A549 treated with Hydrocortisone at 1 μM for 4 hours (cell line): ENCODE measurements around the gene MMP28. TPM values are rescaled to one million over a fixed set of nuclear protein-coding genes. Genes with fewer than 3 reads are reported as not detected.

Experiments
- total RNA-seq: library from RNA; stranded (reverse); fragments of 200-300 nt; extraction: Qiagen RNA extraction; gene quantifications from 5 replicates; pipeline ENCODE4 v1.2.3, GENCODE V29; 2022

Gene MMP28, protein sequence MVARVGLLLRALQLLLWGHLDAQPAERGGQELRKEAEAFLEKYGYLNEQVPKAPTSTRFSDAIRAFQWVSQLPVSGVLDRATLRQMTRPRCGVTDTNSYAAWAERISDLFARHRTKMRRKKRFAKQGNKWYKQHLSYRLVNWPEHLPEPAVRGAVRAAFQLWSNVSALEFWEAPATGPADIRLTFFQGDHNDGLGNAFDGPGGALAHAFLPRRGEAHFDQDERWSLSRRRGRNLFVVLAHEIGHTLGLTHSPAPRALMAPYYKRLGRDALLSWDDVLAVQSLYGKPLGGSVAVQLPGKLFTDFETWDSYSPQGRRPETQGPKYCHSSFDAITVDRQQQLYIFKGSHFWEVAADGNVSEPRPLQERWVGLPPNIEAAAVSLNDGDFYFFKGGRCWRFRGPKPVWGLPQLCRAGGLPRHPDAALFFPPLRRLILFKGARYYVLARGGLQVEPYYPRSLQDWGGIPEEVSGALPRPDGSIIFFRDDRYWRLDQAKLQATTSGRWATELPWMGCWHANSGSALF
- 5.2 to 8.2 TPM (median 6.7 TPM) in 5 replicates for total RNA-seq

DNA sequence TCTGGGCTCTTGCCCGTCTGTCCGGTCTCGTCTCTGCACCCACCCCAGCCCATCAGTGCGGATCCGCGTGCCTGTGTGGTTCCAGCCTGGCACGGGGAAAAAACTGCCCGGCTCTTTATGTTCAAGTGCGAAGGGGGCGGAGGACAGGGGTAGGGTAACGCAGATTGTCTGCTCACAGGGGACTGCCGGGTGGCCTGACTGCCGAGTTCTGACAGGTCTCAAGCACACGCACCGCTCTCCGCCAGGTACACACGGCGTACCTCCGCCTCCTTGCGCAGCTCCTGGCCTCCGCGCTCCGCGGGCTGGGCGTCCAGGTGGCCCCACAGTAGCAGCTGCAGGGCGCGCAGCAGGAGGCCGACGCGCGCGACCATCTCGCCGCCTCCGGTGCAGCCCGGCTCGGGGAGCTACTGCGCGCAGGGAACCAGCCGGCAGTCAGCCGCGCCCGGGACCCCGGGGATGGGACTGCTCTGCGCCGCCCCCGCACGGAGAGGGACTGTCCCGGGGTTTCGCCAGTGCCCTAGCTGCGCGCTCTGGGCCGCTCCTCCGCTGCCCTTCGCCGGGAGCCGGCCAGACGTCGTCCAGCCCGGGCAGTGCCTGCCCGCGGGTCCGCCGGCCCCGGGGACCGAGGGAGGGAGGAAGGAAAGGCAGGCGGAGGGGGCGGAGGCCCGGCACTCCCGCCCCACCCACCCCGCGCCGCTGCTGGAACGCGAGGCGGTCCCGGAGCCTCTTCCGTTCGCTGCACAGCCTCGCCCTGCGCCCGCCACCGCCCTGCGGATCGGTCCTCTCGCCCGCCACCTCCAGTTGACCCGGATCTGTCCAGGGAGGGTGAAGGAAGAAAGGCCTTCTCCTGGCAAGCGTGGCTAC, at the start of gene MMP28:
Gene MMP28, minus strand, starts transcription at position 635 of the 864 bp plus-strand sequence. Its CDS starts 264 bp downstream, at position 371.

DNA sequence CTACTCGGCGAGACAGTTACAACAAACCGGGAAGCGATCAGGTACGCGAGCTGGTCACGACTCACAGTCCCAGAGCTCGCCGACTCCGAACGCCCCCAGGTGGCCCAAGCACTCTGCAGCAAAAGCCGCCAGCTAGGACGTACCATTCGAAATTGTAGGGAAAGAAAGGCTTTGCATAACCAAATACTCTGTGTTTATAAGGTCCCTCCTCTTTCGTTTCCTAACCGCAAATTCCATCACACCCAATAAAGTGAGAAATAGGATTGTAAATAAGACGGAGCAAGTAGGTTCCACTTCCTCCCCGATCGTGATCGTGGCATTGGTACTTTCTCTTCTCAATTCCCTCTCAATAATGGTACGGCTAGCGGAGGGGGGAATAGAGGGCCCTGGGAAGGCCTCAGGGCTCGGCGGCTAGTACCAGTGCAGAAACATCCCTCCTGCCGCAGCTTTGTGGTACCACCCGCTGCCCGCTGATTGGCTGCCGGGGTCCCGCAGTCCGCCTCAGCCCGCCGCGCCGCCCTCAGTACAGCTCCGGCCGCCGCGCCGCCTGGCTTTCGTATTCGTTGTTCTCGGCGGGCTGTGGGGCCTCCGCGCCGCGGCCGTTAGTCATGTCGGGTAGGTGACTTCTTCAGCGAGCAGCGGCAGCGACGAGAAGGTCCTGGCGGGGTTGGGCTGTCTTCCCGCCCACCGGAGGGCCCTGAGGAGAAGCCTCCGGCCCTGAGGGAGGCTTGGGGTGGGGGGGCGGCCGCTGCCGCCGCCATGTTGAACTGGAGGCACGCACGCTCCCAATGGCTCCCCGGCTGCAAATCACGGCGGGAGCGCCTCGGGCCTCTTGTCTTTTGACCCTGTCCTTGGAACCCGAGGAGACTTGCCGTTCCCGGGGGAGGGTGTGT, 13.8 kb upstream of the MMP28 start, which contains the start of gene TAF15:
Gene TAF15, plus strand, starts transcription at position 523 of the 893 bp plus-strand sequence. Its CDS starts 86 bp downstream, at position 609.

DNA sequence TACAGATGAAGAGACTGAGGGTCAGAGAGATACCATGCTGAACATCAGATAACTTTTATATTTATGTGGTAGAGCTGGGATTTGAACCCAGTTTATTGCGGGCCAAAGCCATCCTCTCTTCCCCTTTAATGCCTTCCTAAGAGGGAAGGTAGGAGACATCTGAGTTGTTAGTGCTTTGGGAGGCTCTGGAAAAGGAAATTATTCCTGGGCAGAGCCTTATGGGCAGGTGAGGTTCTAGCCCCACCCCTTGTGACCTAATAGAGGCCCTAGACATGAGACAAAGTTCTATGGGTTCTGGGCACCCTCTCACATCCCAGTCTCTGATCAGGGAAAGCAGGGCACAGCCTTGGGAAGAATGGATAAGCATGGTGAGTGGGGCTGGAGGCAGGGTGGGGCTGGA, 34.9 kb downstream of the MMP28 start, which contains the start of gene C17orf50:
Gene C17orf50, plus strand, starts transcription at position 301 of the 400 bp plus-strand sequence. Its CDS starts 55 bp downstream, at position 356.

DNA sequence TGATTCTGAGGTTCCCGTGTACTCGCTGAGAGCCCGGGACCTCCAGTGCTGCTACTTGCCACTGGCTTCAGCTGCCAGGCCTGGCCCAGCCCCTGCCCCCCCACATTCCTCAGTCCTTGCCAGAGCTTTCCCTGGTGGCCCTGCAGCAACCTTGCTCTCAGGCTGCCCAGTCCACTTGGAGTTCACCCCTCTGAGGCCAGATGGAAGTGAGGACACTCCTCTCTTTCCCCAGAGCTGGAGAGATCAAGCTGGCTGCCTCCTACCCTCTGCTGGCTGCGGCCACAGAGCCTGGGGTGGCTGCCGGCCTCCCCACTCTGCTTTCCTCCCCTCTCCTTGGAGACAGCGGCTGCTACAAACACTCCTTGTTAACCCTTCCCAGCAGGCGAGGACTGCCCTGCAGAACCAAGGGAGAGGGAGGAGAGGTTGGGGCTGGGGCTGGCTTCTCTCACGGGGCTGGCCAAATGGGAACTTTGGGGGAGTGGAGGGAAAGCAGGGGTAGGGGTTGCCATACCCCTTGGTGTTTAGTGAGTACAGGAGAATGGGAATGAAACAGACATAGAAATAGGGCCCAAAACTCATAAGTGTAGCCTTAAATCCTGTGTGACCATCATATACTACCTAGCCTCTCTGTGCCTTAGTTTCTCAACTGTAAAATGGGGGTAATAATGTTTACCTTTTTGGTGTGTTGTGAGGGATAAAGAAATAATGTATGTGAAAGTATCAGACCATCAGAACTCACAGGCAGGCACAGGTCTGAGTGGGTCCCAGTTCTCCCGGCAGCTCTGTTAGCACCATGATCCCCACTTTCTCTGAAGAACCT, 42.3 kb downstream of the MMP28 start, which contains the start of gene GAS2L2:
Gene GAS2L2, minus strand, starts transcription at position 295 of the 820 bp plus-strand sequence. CDS start 389 bp downstream, outside the sequence.

DNA sequence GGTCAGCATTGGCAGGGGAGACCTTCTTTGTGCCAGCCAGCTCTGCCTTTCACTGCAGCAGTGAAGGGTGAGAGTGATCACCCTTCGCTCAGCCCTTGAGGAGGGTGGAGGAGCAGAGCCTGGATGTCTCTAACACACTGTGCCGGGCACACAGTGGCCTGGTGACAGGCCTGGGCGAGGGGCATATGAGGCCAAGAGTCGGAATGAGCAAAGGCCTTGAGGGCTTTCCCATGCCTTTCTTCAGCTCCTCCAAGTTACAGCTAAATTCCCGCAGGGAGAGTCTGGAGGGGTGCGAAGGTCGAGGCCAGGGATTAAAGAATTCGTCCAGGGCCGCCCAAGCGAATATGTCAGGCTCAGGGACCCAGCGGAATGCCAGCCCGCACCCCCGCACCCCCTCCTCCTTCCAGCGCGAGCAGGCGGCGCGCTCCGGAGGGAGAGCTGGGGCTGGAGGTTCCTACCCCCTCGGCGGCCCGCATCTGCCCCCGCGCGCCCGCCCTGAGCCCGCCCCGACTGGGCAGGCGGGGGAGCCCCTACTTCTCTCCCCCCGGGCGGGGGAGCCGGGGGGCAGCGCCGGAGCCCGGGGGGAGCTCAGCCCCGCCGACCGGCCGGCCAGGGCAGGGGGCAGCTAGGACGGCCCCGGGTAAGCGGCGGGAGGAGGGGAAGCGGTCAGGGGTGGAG, 64.1 kb downstream of the MMP28 start, which contains the start of gene RASL10B:
Gene RASL10B, plus strand, starts transcription at position 401 of the 678 bp plus-strand sequence. CDS start 3,546 bp downstream, outside the sequence.

Other genes starting within 250 kb of the MMP28 start
- gene SLFN14, start 234.8 kb downstream of the MMP28 start, total RNA-seq: not detected in 5 replicates
- gene PEX12, start 217.1 kb downstream of the MMP28 start, total RNA-seq: 8.2 to 9.8 TPM (median 9.0 TPM) in 5 replicates
- 119 to 174 TPM (median 133 TPM) in 5 replicates for gene AP2B1, start 208.3 kb downstream of the MMP28 start, total RNA-seq
- 0.13 to 0.15 TPM (median 0.14 TPM) in 5 replicates for gene RASL10B, start 64.0 kb downstream of the MMP28 start, total RNA-seq
- gene GAS2L2, start 42.4 kb downstream of the MMP28 start, total RNA-seq: 0.05 to 0.16 TPM (median 0.07 TPM) in 5 replicates
- gene C17orf50, start 34.8 kb downstream of the MMP28 start, total RNA-seq: 0.23 to 0.44 TPM (median 0.41 TPM) in 4 of 5 replicates, not detected in the other
- 198 to 262 TPM (median 206 TPM) in 5 replicates for gene TAF15, start 13.8 kb upstream of the MMP28 start, total RNA-seq
- not detected in 5 replicates for gene HEATR9, start 73.2 kb upstream of the MMP28 start, total RNA-seq
- gene CCL5, start 84.7 kb upstream of the MMP28 start, total RNA-seq: 0.76 to 1.5 TPM (median 1.3 TPM) in 5 replicates
- 2.4 to 3.0 TPM (median 2.8 TPM) in 5 replicates for gene RDM1, start 135.1 kb upstream of the MMP28 start, total RNA-seq
- not detected in 5 replicates for gene LYZL6, start 148.1 kb upstream of the MMP28 start, total RNA-seq
- gene CCL16, start 185.9 kb upstream of the MMP28 start, total RNA-seq: not detected in 5 replicates
- gene CCL14, start 191.1 kb upstream of the MMP28 start, total RNA-seq: not detected in 5 replicates
- 0.09 to 0.13 TPM in 2 of 5 replicates, not detected in the others for gene CCL15, start 205.9 kb upstream of the MMP28 start, total RNA-seq
- gene CCL23, start 222.3 kb upstream of the MMP28 start, total RNA-seq: not detected in 5 replicates